ENCODE data around the gene PRADC1.

GRCh38 chr2:73255007-73255644 lies 22.1 kb upstream of the PRADC1 start:
- TF ChIP-seq REST (IDR thresholded peaks at IDR 0.05; ENCODE audit: insufficient read depth in 1 of 2, low read depth in 2 of 2, low read length in 2 of 2), result no peak
- 0 out of 2 replicates have a peak, but pooled peaks have one; percentile 6 for TF ChIP-seq POLR2AphosphoS5 (IDR thresholded peaks at IDR 0.05; ENCODE audit: low read depth, low read length)
- TF ChIP-seq TAF1 (IDR thresholded peaks at IDR 0.05; ENCODE audit: borderline replicate concordance, insufficient read depth, low read length), result no peak
